ENCODE measurements around the gene TBC1D19.

The TBC1D19 gene

DNA sequence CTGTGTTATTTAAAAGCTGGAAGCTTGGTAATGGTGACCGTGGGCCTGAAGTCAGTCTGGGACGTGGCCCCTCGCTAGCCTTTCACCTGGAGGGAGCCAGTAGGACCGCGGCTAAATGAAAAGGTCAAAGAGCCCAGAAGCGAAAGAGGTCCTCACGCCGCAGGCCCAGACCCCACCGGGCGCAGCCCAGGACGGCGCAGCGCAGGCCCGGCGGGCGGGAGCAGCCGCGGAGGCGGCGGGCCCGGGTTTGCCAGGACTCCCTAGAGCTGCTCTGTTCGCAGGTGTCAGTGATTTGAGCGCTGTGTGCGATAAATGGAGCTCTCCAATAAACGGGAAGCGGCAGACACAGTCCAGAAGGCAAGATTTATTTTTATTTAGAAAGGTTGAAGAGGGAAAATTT, 220.6 kb downstream of the TBC1D19 start:
- Histone ChIP-seq H3K36me3 (ENCODE audit: insufficient read depth, low read length) (no peaks in the 10 kb centered on the region), H3K9ac (ENCODE audit: low read depth, low read length, poor library complexity, severe bottlenecking) (no peak overlapping the region), H3K4me2 (ENCODE audit: low read depth, low read length, poor library complexity, severe bottlenecking) (no peak overlapping the region), H4K20me1 (ENCODE audit: insufficient read depth, low read length, poor library complexity, severe bottlenecking) (no peaks in the 10 kb centered on the region), H3K27me3 (ENCODE audit: insufficient read depth, low read length, poor library complexity, severe bottlenecking) (peaks cover 9% of the 10 kb centered on the region), H3K9me3 (ENCODE audit: insufficient read depth, low read depth, low read length) (no peaks in the 10 kb centered on the region), H3K4me1 (ENCODE audit: insufficient read depth, low read length, poor library complexity, severe bottlenecking) (peaks cover 11% of the 10 kb centered on the region), H2AFZ (ENCODE audit: low read length) (no peak overlapping the region), H3K4me3 (ENCODE audit: low read length, poor library complexity, severe bottlenecking) (no peak overlapping the region), H3K9me2 (replicated peaks; ENCODE audit: low read depth, low read length) (no peaks in the 10 kb centered on the region), H3K79me2 (ENCODE audit: insufficient read depth, low read length) (no peaks in the 10 kb centered on the region), H3F3A (ENCODE audit: low read depth) (no peaks in the 10 kb centered on the region)
- TF ChIP-seq EZH2phosphoT487 (IDR thresholded peaks at IDR 0.05; ENCODE audit: borderline replicate concordance), result no peak
- TF ChIP-seq, protein P1, sequence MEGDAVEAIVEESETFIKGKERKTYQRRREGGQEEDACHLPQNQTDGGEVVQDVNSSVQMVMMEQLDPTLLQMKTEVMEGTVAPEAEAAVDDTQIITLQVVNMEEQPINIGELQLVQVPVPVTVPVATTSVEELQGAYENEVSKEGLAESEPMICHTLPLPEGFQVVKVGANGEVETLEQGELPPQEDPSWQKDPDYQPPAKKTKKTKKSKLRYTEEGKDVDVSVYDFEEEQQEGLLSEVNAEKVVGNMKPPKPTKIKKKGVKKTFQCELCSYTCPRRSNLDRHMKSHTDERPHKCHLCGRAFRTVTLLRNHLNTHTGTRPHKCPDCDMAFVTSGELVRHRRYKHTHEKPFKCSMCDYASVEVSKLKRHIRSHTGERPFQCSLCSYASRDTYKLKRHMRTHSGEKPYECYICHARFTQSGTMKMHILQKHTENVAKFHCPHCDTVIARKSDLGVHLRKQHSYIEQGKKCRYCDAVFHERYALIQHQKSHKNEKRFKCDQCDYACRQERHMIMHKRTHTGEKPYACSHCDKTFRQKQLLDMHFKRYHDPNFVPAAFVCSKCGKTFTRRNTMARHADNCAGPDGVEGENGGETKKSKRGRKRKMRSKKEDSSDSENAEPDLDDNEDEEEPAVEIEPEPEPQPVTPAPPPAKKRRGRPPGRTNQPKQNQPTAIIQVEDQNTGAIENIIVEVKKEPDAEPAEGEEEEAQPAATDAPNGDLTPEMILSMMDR (conservative IDR thresholded peaks at IDR 0.05; ENCODE audit: low read length), result no peak

DNA sequence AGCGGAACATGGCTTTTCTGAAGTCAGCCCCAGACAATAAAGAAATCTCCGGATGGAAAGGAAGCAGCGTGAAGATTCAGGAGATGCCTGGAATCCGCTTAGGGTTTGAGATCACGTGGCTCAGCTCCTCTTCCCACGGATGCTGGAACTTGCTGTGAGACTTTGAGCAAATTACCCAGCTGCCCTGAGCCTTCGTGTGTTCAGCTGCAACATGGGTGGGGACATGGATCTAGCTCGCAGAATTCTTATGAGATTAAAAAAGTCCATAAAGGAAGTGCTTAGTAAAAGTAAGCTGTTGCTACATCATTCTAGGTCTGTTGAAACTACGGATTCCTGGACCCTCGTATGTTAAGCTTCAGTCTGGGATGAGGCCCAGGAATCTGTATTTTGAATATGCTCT, 221.0 kb downstream of the TBC1D19 start:
- TF ChIP-seq, protein P1 (conservative IDR thresholded peaks at IDR 0.05; ENCODE audit: low read length), result no peak
- Histone ChIP-seq H3K4me3 (ENCODE audit: low read length, poor library complexity, severe bottlenecking) (no peak overlapping the region), H3K9ac (ENCODE audit: low read depth, low read length, poor library complexity, severe bottlenecking) (no peak overlapping the region)

More for the DNA sequence above, 221.0 kb downstream of the TBC1D19 start:
- Histone ChIP-seq H3K9me3 (ENCODE audit: insufficient read depth, low read depth, low read length) (no peaks in the 10 kb centered on the region), H4K20me1 (ENCODE audit: insufficient read depth, low read length, poor library complexity, severe bottlenecking) (no peaks in the 10 kb centered on the region), H3K4me2 (ENCODE audit: low read depth, low read length, poor library complexity, severe bottlenecking) (no peak overlapping the region), H3F3A (ENCODE audit: low read depth) (no peaks in the 10 kb centered on the region), H3K27me3 (ENCODE audit: insufficient read depth, low read length, poor library complexity, severe bottlenecking) (peaks cover 14% of the 10 kb centered on the region), H3K36me3 (ENCODE audit: insufficient read depth, low read length) (no peaks in the 10 kb centered on the region), H2AFZ (ENCODE audit: low read length) (no peak overlapping the region), H3K9me2 (replicated peaks; ENCODE audit: low read depth, low read length) (no peaks in the 10 kb centered on the region), H3K79me2 (ENCODE audit: insufficient read depth, low read length) (no peaks in the 10 kb centered on the region), H3K4me1 (ENCODE audit: insufficient read depth, low read length, poor library complexity, severe bottlenecking) (peaks cover 11% of the 10 kb centered on the region)

Data from Loucy (cell line).